HCT116 (cell line): ENCODE data around the gene DUSP16. TPM values are rescaled to one million over a fixed set of nuclear protein-coding genes. Genes with fewer than 3 reads are reported as not detected.

Experiments
- ATAC-seq: fragments of 200-7000 bp; cut with Tn5 transposase; 2 replicates; pipeline ENCODE4 v1.9.1; 2020; ENCODE audit warnings: mild to moderate bottlenecking, moderate library complexity
- BruUV-seq: library from RNA; stranded (reverse); fragments of 400-500 nt; replicated peaks from 2 replicates; lab custom pipeline; 2021; lab: Mats Ljungman, UMichigan
- CTCF ChIA-PET: fragments of 300-600 bp; sonication (Branson Sonifier 250); formaldehyde crosslinking; loops from one replicate; lab custom pipeline; 2021; ENCODE audit warnings: antibody characterized with exemption; lab: Charles Lee
- POLR2A ChIA-PET: fragments of 300-600, 350-600 bp; sonication (Branson Sonifier 250); formaldehyde crosslinking; loops from one replicate; lab custom pipeline; 2021; ENCODE audit warnings: antibody characterized with exemption; lab: Charles Lee
- RAD21 ChIA-PET, 2 experiments: fragments of 300-600 bp; sonication (Branson Sonifier 250); formaldehyde crosslinking; loops; one replicate each; lab custom pipeline; 2023; ENCODE audit warnings: low total read pairs in 2 of 2; ENCODE audit not compliant: uncharacterized antibody in 2 of 2, unreplicated experiment in 2 of 2, low non-redundant PET in 1 of 2; lab: Charles Lee
- DNase-seq: peaks from one replicate; pipeline ENCODE4 v3.0.0-alpha.2; 2010; ENCODE audit warnings: low read depth, low spot score
- H2AFZ ChIP-seq: fragments of 200-600 bp; shearing (Covaris generic), sonication (generic); 2 replicates; pipeline ENCODE4 v1.6.1; 2017; ENCODE audit warnings: low read depth, mixed run types, mixed read lengths, antibody characterized with exemption, low read length; ENCODE audit not compliant: poor library complexity, severe bottlenecking
- H3K27ac ChIP-seq: 2 replicates; pipeline ENCODE4 v1.5.1; 2012; ENCODE audit warnings: low read depth, low read length
- H3K27me3 ChIP-seq: fragments of 200-600 bp; sonication (generic); 2 replicates; pipeline ENCODE4 v1.6.1; 2016; ENCODE audit warnings: mixed run types, low read length, mixed read lengths; ENCODE audit not compliant: insufficient read depth
- H3K36me3 ChIP-seq, 2 experiments: fragments of 200-500 bp in 1 of 2; fragments of 200-600 bp in 1 of 2; sonication (Bioruptor generic) in 1 of 2; sonication (generic) in 1 of 2; 2 replicates each; pipeline versions ENCODE4 v1.5.1 to v1.6.1; 2014 to 2016; ENCODE audit warnings: low read length in 2 of 2, inconsistent platforms in 1 of 2, mixed read lengths in 1 of 2, mixed run types in 1 of 2; ENCODE audit not compliant: insufficient read depth in 2 of 2, control insufficient read depth in 1 of 2
- H3K4me1 ChIP-seq, 2 experiments: fragments of 200-600 bp in 1 of 2; sonication (generic) in 1 of 2; 2 replicates each; pipeline versions ENCODE4 v1.5.1 to v1.6.1; 2012 to 2017; ENCODE audit warnings: low read length in 2 of 2, inconsistent platforms in 1 of 2, mild to moderate bottlenecking in 1 of 2, mixed read lengths in 1 of 2, mixed run types in 1 of 2, moderate library complexity in 1 of 2; ENCODE audit not compliant: insufficient read depth in 2 of 2, control insufficient read depth in 1 of 2
- H3K4me2 ChIP-seq: fragments of 200-600 bp; sonication (generic); 2 replicates; pipeline ENCODE4 v1.6.1; 2017; ENCODE audit warnings: mixed run types, low read length, mixed read lengths
- H3K4me3 ChIP-seq, 2 experiments: fragments of 200-600 bp in 1 of 2; sonication (generic) in 1 of 2; replicated peaks in 1 of 2; 2 replicates each; pipeline ENCODE4 v1.5.1; 2011 to 2016; ENCODE audit warnings: low read length in 2 of 2, control low read depth in 1 of 2, low read depth in 1 of 2, mild to moderate bottlenecking in 1 of 2, mixed read lengths in 1 of 2, mixed run types in 1 of 2
- H3K79me2 ChIP-seq: fragments of 200-600 bp; sonication (generic); 2 replicates; pipeline ENCODE4 v1.6.1; 2017; ENCODE audit warnings: mild to moderate bottlenecking, mixed run types, low read length, moderate library complexity, mixed read lengths; ENCODE audit not compliant: insufficient read depth
- H3K9ac ChIP-seq: fragments of 200-600 bp; sonication (generic); 2 replicates; pipeline ENCODE4 v1.6.1; 2016; ENCODE audit warnings: low read length, mixed read lengths
- H3K9me2 ChIP-seq: fragments of 200-600 bp; sonication (generic), shearing (Covaris generic); 2 replicates; pipeline ENCODE4 v1.6.1; 2017; ENCODE audit warnings: mixed run types, mild to moderate bottlenecking, moderate library complexity; ENCODE audit not compliant: insufficient read depth
- H3K9me3 ChIP-seq, 2 experiments: fragments of 200-500 bp in 1 of 2; fragments of 200-600 bp in 1 of 2; sonication (Bioruptor generic) in 1 of 2; sonication (generic) in 1 of 2; 2 replicates each; pipeline ENCODE4 v1.6.1; 2014 to 2017; ENCODE audit warnings: low read length in 2 of 2, mixed read lengths in 2 of 2, inconsistent platforms in 1 of 2, low read depth in 1 of 2, mild to moderate bottlenecking in 1 of 2, mixed run types in 1 of 2, moderate library complexity in 1 of 2; ENCODE audit not compliant: control insufficient read depth in 1 of 2, insufficient read depth in 1 of 2
- H4K20me1 ChIP-seq: fragments of 200-600 bp; sonication (generic), shearing (Covaris generic); 2 replicates; pipeline ENCODE4 v1.6.1; 2017; ENCODE audit warnings: mixed run types, mild to moderate bottlenecking, moderate library complexity; ENCODE audit not compliant: insufficient read depth
- ATF3 ChIP-seq: IDR thresholded peaks from 2 replicates; pipeline ENCODE4 v1.6.1; 2012
- ELF1 ChIP-seq: IDR thresholded peaks from 2 replicates; pipeline ENCODE4 v1.6.1; 2012; ENCODE audit warnings: low read depth, borderline replicate concordance
- FOSL1 ChIP-seq: IDR thresholded peaks from 2 replicates; pipeline ENCODE4 v1.6.1; 2012; ENCODE audit warnings: low read depth
- REST ChIP-seq: IDR thresholded peaks from 2 replicates; pipeline ENCODE4 v1.6.1; 2012; ENCODE audit warnings: low read depth
- SIN3A ChIP-seq: IDR thresholded peaks from 2 replicates; pipeline ENCODE4 v1.6.1; 2012; ENCODE audit warnings: low read depth
- SP1 ChIP-seq: IDR thresholded peaks from 2 replicates; pipeline ENCODE4 v1.6.1; 2012; ENCODE audit warnings: low read depth
- YY1 ChIP-seq: IDR thresholded peaks from 2 replicates; pipeline ENCODE4 v1.6.1; 2011; ENCODE audit warnings: low read length, low read depth, moderate library complexity, mild to moderate bottlenecking; ENCODE audit not compliant: insufficient replicate concordance; ENCODE audit errors: extremely low read depth
- ZBTB33 ChIP-seq: IDR thresholded peaks from 2 replicates; pipeline ENCODE4 v1.6.1; 2011; ENCODE audit warnings: mild to moderate bottlenecking, low read length, moderate library complexity; ENCODE audit not compliant: insufficient replicate concordance; ENCODE audit errors: extremely low read depth
- ZNF274 ChIP-seq: fragments of 200-500 bp; sonication (Bioruptor generic); IDR thresholded peaks from 2 replicates; pipeline ENCODE4 v1.6.1; 2014; ENCODE audit warnings: mild to moderate bottlenecking, low read depth, low read length, inconsistent platforms
- intact Hi-C: fragments of 100-400 bp; cut with micrococcal nuclease; formaldehyde crosslinking; loops from 2 replicates; pipeline ENCODE4 v1.10.0; 2022
- total RNA-seq: library from RNA; stranded (reverse); gene quantifications from one replicate; pipeline ENCODE4 v1.2.1, GENCODE V29; 2021; ENCODE audit not compliant: unreplicated experiment

DUSP16 gene
- total RNA-seq, 1 experiment from 2014 or later, result 13.4 TPM

GRCh38 chr12:12542286-12542685 is 20.4 kb downstream of the DUSP16 start:
- H3K9me2 ChIP-seq, result no peaks in the 10 kb centered on the region
- no peak overlapping the region for H3K4me3 ChIP-seq
- ChIA-PET CTCF (interaction anchor here (0.6 kb wide), 1 partner anchor 194 kb away, joined by 3 read pairs; no protein-coding TSS in a partner anchor), RAD21 (no interaction called here), POLR2A (no interaction called here)
- no peaks in the 10 kb centered on the region for H3K79me2 ChIP-seq
- H3K4me2 ChIP-seq, result no peak overlapping the region
- BruUV-seq, result no TSS peak
- H3K9me3 ChIP-seq, result no peaks in the 10 kb centered on the region
- no peak overlapping the region for H3K9ac ChIP-seq
- no peaks in the 10 kb centered on the region for H3K4me1 ChIP-seq
- ATAC-seq (no peak), DNase-seq (no peak)
- H3K36me3 ChIP-seq, result no peaks in the 10 kb centered on the region
- intact Hi-C loops, result no loop called here
- TF ChIP-seq ZBTB33 (no peak), ELF1 (no peak), SIN3A (no peak), REST (no peak), YY1 (no peak), ATF3 (no peak), ZNF274 (no peak), FOSL1 (no peak), SP1 (no peak)
- H3K27ac ChIP-seq, result no peak overlapping the region
- H4K20me1 ChIP-seq, result no peaks in the 10 kb centered on the region
- no peaks in the 10 kb centered on the region for H3K27me3 ChIP-seq
- no peak overlapping the region for H2AFZ ChIP-seq
